UCSD-AML1 (cell line): ENCODE data around the gene C1orf74.
"Not testable (repeated sequence)": the region's sequence is repeated elsewhere in the genome, so short reads cannot be mapped to it uniquely, and the experiment has no call there.

Experiments used
- DNase-seq: peaks from one replicate; lab custom pipeline; 2025; ENCODE audit not compliant: unreplicated experiment; lab: John Stamatoyannopoulos, UW

C1orf74 gene

GRCh38 chr1:209805875-209806760 is 21.8 kb upstream of the C1orf74 start, which contains the start of gene IRF6:
IRF6 (minus strand) TSS chr1:209806142; CDS start chr1:209801413, 4,729 bp downstream.
- DNase-seq, result no peak

- no peak for DNase-seq
Observed at GRCh38 chr1:209805341-209805781, 21.0 kb upstream of the C1orf74 start.

GRCh38 chr1:209803568-209803967 is 19.2 kb upstream of the C1orf74 start:
- DNase-seq, result no peak

GRCh38 chr1:209802780-209803152 is 18.4 kb upstream of the C1orf74 start:
- no peak for DNase-seq

GRCh38 chr1:209802117-209802779 is 17.9 kb upstream of the C1orf74 start:
- no peak for DNase-seq

GRCh38 chr1:209800984-209801834 is 16.9 kb upstream of the C1orf74 start:
- no peak for DNase-seq

GRCh38 chr1:209797978-209798639 is 13.8 kb upstream of the C1orf74 start:
- DNase-seq, result no peak

- DNase-seq, result not testable (repeated sequence)
Observed at GRCh38 chr1:209793711-209794110, 9.4 kb upstream of the C1orf74 start.

GRCh38 chr1:209791920-209792319 is 7.6 kb upstream of the C1orf74 start:
- DNase-seq, result no peak

GRCh38 chr1:209790286-209791193 is 6.2 kb upstream of the C1orf74 start:
- no peak for DNase-seq

- DNase-seq, result no peak
Observed at GRCh38 chr1:209789245-209789644, 4.9 kb upstream of the C1orf74 start.

- DNase-seq, result no peak
Observed at GRCh38 chr1:209787551-209787950, 3.2 kb upstream of the C1orf74 start.

GRCh38 chr1:209786146-209786545 is 1.8 kb upstream of the C1orf74 start:
- no peak for DNase-seq

- no peak for DNase-seq
Observed at GRCh38 chr1:209785592-209785991, 1.2 kb upstream of the C1orf74 start.

GRCh38 chr1:209783386-209783785 is 973 bp downstream of the C1orf74 start:
- DNase-seq, result no peak

GRCh38 chr1:209780268-209780667 is 4.1 kb downstream of the C1orf74 start:
- no peak for DNase-seq

- no peak for DNase-seq
Observed at GRCh38 chr1:209778102-209778501, 6.3 kb downstream of the C1orf74 start.

GRCh38 chr1:209777587-209777986 is 6.8 kb downstream of the C1orf74 start:
- DNase-seq, result no peak

GRCh38 chr1:209775678-209776077 is 8.7 kb downstream of the C1orf74 start:
- DNase-seq, result no peak

- no peak for DNase-seq
Observed at GRCh38 chr1:209774592-209774991, 9.8 kb downstream of the C1orf74 start.
